ENCODE results near the gene HID1.

Gene HID1

DNA sequence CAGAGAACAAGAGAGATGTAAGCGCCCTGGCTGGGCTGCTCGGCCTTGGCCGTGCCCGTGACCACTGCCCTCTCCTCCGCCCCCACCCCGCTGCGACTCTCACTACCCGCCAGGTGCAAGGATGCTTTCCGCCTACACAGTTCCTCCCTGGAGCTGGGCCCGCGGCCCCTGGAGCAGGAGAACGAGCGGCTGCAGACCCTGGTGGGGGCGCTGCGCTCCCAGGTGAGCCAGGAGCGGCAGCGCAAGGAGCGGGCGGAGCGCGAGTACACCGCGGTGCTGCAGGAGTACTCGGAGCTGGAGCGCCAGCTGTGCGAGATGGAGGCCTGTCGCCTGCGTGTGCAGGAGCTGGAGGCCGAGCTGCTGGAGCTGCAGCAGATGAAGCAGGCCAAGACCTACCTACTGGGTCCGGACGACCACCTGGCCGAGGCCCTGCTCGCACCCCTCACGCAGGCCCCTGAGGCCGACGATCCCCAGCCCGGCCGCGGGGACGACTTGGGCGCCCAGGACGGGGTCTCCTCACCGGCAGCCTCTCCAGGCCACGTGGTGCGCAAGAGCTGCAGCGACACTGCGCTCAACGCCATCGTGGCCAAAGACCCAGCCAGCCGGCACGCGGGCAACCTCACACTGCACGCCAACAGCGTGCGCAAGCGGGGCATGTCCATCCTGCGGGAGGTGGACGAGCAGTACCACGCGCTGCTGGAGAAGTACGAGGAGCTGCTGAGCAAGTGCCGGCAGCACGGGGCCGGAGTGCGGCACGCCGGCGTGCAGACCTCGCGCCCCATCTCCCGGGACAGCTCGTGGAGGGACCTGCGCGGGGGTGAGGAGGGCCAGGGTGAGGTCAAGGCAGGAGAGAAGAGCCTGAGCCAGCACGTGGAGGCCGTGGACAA lies 30.8 kb upstream of the HID1 start:
- H3K4me3 ChIP-seq (ENCODE audit: low read depth, low read length), result no peak overlapping the region
- no peak for DNase-seq (ENCODE audit: low read depth)
- TF ChIP-seq MYC (IDR thresholded peaks at IDR 0.05; ENCODE audit: low read depth, low read length) (no peak), CTCF (IDR thresholded peaks at IDR 0.05; ENCODE audit: low read depth, low read length) (no peak), POLR2A (IDR thresholded peaks at IDR 0.05; ENCODE audit: extremely low read depth, insufficient read length) (no peak), MAX (IDR thresholded peaks at IDR 0.05; ENCODE audit: low read depth, low read length) (no peak)

- TF ChIP-seq MAX (IDR thresholded peaks at IDR 0.05; ENCODE audit: low read depth, low read length), result 0 out of 2 replicates have a peak, but pooled peaks have one; percentile 26
- TF ChIP-seq POLR2A (IDR thresholded peaks at IDR 0.05; ENCODE audit: extremely low read depth, insufficient read length), result no peak
- H3K4me3 ChIP-seq (ENCODE audit: low read depth, low read length), result no peak overlapping the region
- DNase-seq (ENCODE audit: low read depth), result peak; percentile 60
These were observed 29.6 kb upstream of the HID1 start for GRCh38 chr17:75001915-75002843.

DNA sequence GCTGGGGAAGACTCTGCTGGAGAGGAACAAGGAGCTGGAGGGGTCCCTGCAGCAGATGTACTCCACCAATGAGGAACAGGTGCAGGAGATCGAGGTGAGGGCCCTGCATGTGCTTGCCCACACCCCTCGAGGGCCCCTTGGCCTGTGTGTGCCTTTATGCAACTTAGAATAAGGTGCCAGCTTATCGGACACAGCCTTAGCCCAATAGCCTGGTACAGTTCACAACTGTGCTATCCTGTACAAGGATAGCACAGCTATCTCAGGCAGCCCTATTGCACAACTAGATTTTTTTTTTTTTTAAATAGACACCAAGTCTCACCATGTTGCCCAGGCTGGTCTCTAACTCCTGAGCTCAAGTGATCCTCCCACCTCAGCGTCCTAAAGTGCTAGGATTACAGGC lies 27.0 kb upstream of the HID1 start:
- TF ChIP-seq MAX (IDR thresholded peaks at IDR 0.05; ENCODE audit: low read depth, low read length) (no peak), MYC (IDR thresholded peaks at IDR 0.05; ENCODE audit: low read depth, low read length) (no peak), CTCF (IDR thresholded peaks at IDR 0.05; ENCODE audit: low read depth, low read length) (no peak), POLR2A (IDR thresholded peaks at IDR 0.05; ENCODE audit: extremely low read depth, insufficient read length) (no peak)
- H3K4me3 ChIP-seq (ENCODE audit: low read depth, low read length), result no peak overlapping the region
- no peak for DNase-seq (ENCODE audit: low read depth)

DNA sequence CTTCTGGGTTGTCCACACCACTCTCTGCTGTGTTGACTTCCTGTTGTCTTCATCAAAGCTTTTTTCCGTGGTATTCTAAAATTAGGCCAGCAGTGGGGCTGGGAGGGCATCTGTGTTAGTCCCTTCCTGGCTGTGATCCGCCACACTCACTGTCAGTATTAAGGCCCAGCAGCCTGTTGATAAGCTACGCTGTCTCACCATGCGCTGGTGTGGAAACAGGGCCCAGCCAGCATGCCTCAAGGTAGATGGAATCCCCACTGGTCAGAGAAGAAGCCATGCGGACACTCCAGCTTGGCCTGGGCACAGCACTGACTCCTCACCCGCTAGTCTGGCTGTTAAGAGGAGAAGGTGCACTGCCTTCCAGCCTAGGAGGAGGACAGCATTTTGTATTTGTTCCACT lies 26.2 kb upstream of the HID1 start:
- no peak for TF ChIP-seq MAX (IDR thresholded peaks at IDR 0.05; ENCODE audit: low read depth, low read length)
- no peak for TF ChIP-seq MYC (IDR thresholded peaks at IDR 0.05; ENCODE audit: low read depth, low read length)
- TF ChIP-seq CTCF (IDR thresholded peaks at IDR 0.05; ENCODE audit: low read depth, low read length), result no peak
- TF ChIP-seq POLR2A (IDR thresholded peaks at IDR 0.05; ENCODE audit: extremely low read depth, insufficient read length), result no peak
- DNase-seq (ENCODE audit: low read depth), result no peak
- H3K4me3 ChIP-seq (ENCODE audit: low read depth, low read length), result no peak overlapping the region

DNA sequence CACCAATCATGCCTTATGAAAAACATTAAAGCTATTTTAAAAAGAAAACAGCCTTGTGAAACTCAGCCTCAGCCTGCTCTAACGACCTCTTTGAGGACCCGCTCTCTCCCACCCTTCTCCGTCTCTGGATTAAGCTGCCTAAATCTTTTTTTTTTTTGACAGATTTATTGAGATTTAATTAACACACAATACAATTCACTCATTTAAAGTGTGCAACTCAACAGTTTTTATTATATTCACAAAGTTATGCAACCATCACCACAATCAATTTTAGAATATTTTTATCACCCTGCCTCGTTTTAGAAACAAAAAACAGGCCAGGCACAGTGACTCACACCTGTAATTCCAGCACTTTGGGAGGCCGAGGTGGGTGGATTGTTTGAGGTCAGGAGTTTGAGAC lies 23.3 kb upstream of the HID1 start:
- no peak overlapping the region for H3K4me3 ChIP-seq (ENCODE audit: low read depth, low read length)
- peak; percentile 24 for DNase-seq (ENCODE audit: low read depth)
- TF ChIP-seq MAX (IDR thresholded peaks at IDR 0.05; ENCODE audit: low read depth, low read length) (no peak), CTCF (IDR thresholded peaks at IDR 0.05; ENCODE audit: low read depth, low read length) (no peak), POLR2A (IDR thresholded peaks at IDR 0.05; ENCODE audit: extremely low read depth, insufficient read length) (no peak), MYC (IDR thresholded peaks at IDR 0.05; ENCODE audit: low read depth, low read length) (no peak)
